Caco-2 (cell line): ENCODE results near the gene HHAT. TPM values are rescaled to one million over a fixed set of nuclear protein-coding genes. Genes with fewer than 3 reads are reported as not detected.

Source experiments
- BruUV-seq: library from RNA; stranded (reverse); fragments of 400-500 nt; replicated peaks from 2 replicates; lab custom pipeline; 2021; lab: Mats Ljungman, UMichigan
- CTCF ChIA-PET: fragments of 300-600 bp; sonication (Branson Sonifier 250); formaldehyde crosslinking; loops from one replicate; lab custom pipeline; 2022; ENCODE audit warnings: antibody characterized with exemption; lab: Charles Lee
- POLR2A ChIA-PET: fragments of 300-600 bp; sonication (Branson Sonifier 250); formaldehyde crosslinking; loops from one replicate; lab custom pipeline; 2022; ENCODE audit warnings: antibody characterized with exemption; lab: Charles Lee
- DNase-seq, 2 experiments: peaks; one replicate each; pipeline versions ENCODE4 v3.0.0 to v3.0.0-alpha.2; 2020 to 2022
- H3K27me3 ChIP-seq: replicated peaks from 2 replicates; pipeline ENCODE4 v1.6.0; 2011; ENCODE audit warnings: low read length; ENCODE audit not compliant: control insufficient read depth, insufficient read depth
- H3K36me3 ChIP-seq: 2 replicates; pipeline ENCODE4 v1.5.1; 2011; ENCODE audit warnings: low read length; ENCODE audit not compliant: control insufficient read depth, insufficient read depth
- H3K4me1 ChIP-seq: fragments of 250-450 bp; sonication (Bioruptor Pico); 2 replicates; pipeline ENCODE4 v1.5.1; 2020; ENCODE audit warnings: mild to moderate bottlenecking
- H3K4me3 ChIP-seq: 2 replicates; pipeline ENCODE4 v1.5.1; 2011; ENCODE audit warnings: low read depth, mild to moderate bottlenecking, control low read depth, low read length
- H3K9me3 ChIP-seq: fragments of 250-450 bp; sonication (Bioruptor Pico); 2 replicates; pipeline ENCODE4 v1.5.1; 2020; ENCODE audit warnings: mild to moderate bottlenecking, moderate library complexity
- H3K27ac Mint-ChIP-seq: one replicate; pipeline ENCODE4 v1.8.0; 2022; ENCODE audit warnings: mixed read lengths; ENCODE audit not compliant: unreplicated experiment
- H3K27me3 Mint-ChIP-seq: one replicate; pipeline ENCODE4 v1.8.0; 2022; ENCODE audit warnings: mixed read lengths; ENCODE audit not compliant: insufficient read depth, unreplicated experiment
- H3K36me3 Mint-ChIP-seq: one replicate; pipeline ENCODE4 v1.8.0; 2022; ENCODE audit warnings: mild to moderate bottlenecking, mixed read lengths; ENCODE audit not compliant: insufficient read depth, unreplicated experiment
- H3K4me1 Mint-ChIP-seq: one replicate; pipeline ENCODE4 v1.8.0; 2022; ENCODE audit warnings: low read depth, mixed read lengths; ENCODE audit not compliant: unreplicated experiment
- H3K4me3 Mint-ChIP-seq: one replicate; pipeline ENCODE4 v1.8.0; 2022; ENCODE audit warnings: mild to moderate bottlenecking, moderate library complexity, mixed read lengths; ENCODE audit not compliant: unreplicated experiment
- H3K9me3 Mint-ChIP-seq: one replicate; pipeline ENCODE4 v1.8.0; 2022; ENCODE audit warnings: mixed read lengths; ENCODE audit not compliant: unreplicated experiment
- intact Hi-C: fragments of 100-400 bp; cut with micrococcal nuclease; formaldehyde crosslinking; loops from one replicate; pipeline ENCODE4 v1.10.0; 2022; ENCODE audit not compliant: unreplicated experiment
- total RNA-seq: library from RNA; stranded (reverse); gene quantifications from 2 replicates; pipeline ENCODE4 v1.2.3, GENCODE V29; 2022
- TF ChIP-seq, protein P1 (sequence below), 2 experiments: fragments of 200-600 bp in 1 of 2; IDR thresholded peaks; 1 replicate in 1 of 2; 2 replicates in 1 of 2; pipeline versions ENCODE4 v1.5.1 to v1.8.0; 2011 to 2022; ENCODE audit warnings: antibody characterized with exemption in 1 of 2, control low read depth in 1 of 2, inconsistent platforms in 1 of 2, low read depth in 1 of 2, low read length in 1 of 2, mild to moderate bottlenecking in 1 of 2, moderate library complexity in 1 of 2; ENCODE audit not compliant: insufficient read depth in 1 of 2, severe bottlenecking in 1 of 2, unreplicated experiment in 1 of 2

Gene HHAT
- total RNA-seq, 1 experiment from 2014 or later: 3.9 TPM

DNA sequence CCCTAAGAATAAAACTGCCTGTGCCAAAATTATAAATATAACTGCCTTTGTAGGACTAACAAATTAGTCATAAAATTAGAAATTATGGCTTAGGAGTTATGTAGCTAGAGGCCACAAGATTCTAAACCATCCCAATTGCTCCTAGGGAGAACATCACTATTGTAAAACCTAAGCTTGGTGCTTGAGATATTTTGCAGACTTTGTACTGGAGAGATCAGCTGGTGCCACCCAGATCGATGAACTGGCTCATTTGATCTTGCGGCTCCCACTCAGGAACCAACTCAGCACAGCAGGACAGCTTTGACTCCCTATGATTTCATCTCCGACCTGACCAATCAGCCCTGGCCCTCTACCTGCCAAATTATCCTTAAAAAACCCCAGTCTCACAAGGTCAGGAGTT is 30.6 kb downstream of the HHAT start:
- Histone ChIP-seq H3K27me3 (no peaks in the 10 kb centered on the region), H3K4me1 (no peaks in the 10 kb centered on the region), H3K36me3 (no peaks in the 10 kb centered on the region), H3K9me3 (no peaks in the 10 kb centered on the region), H3K4me3 (no peak overlapping the region)
- CTCF ChIA-PET: interaction anchor here (2.7 kb wide), 1 partner anchor 15 kb away, joined by 23 read pairs; no protein-coding TSS in a partner anchor
- no peak for DNase-seq
- no peak overlapping the region for H3K4me3 Mint-ChIP-seq
- H3K4me1 Mint-ChIP-seq: peaks cover 6% of the 10 kb centered on the region
- H3K9me3 Mint-ChIP-seq: no peaks in the 10 kb centered on the region
- no peaks in the 10 kb centered on the region for H3K27me3 Mint-ChIP-seq
- TF ChIP-seq, protein P1, sequence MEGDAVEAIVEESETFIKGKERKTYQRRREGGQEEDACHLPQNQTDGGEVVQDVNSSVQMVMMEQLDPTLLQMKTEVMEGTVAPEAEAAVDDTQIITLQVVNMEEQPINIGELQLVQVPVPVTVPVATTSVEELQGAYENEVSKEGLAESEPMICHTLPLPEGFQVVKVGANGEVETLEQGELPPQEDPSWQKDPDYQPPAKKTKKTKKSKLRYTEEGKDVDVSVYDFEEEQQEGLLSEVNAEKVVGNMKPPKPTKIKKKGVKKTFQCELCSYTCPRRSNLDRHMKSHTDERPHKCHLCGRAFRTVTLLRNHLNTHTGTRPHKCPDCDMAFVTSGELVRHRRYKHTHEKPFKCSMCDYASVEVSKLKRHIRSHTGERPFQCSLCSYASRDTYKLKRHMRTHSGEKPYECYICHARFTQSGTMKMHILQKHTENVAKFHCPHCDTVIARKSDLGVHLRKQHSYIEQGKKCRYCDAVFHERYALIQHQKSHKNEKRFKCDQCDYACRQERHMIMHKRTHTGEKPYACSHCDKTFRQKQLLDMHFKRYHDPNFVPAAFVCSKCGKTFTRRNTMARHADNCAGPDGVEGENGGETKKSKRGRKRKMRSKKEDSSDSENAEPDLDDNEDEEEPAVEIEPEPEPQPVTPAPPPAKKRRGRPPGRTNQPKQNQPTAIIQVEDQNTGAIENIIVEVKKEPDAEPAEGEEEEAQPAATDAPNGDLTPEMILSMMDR (IDR thresholded peaks at IDR 0.05; ENCODE audit: insufficient read depth in 1 of 2, low read depth in 1 of 2, low read length in 1 of 2, severe bottlenecking in 1 of 2, unreplicated experiment in 1 of 2): no peak
- POLR2A ChIA-PET: no interaction called here
- H3K27ac Mint-ChIP-seq: no peak overlapping the region
- no TSS peak for BruUV-seq
- intact Hi-C loops: no loop called here
- H3K36me3 Mint-ChIP-seq: no peaks in the 10 kb centered on the region

DNA sequence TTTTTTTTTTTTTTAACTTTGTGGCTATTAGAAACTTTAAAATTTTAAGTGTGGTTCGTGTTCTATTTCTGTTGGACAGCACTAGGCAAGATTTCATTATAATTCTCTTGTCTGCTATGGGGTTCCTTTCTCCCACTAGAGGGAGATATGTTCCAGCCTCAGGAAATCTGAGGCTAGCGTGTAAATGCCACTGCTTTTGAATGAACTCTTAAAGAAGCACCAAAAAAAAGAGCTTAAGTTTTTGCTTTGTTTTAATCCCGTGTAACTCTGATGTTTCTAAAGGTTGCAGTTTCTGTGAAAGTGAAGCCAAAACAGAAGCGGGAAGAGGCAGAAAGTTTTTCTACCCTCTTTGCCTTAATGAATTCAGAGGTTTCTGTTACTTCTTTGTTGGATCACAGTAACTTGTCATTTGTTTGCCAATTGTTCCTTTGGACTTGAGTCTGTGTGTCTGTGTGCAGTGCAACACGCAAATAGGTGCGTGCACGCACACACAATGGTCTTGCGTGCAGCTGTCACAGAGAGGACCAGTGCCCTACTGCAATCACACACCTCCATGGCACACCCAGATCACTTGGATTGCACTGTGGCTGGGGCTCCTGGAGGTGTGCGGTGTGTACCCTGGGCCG is 32.3 kb downstream of the HHAT start:
- no peaks in the 10 kb centered on the region for H3K9me3 ChIP-seq
- no peaks in the 10 kb centered on the region for H3K36me3 ChIP-seq
- Mint-ChIP-seq H3K9me3 (no peaks in the 10 kb centered on the region), H3K27ac (no peak overlapping the region), H3K27me3 (no peaks in the 10 kb centered on the region), H3K4me3 (no peak overlapping the region), H3K36me3 (no peaks in the 10 kb centered on the region), H3K4me1 (peaks cover 6% of the 10 kb centered on the region)
- no TSS peak for BruUV-seq
- intact Hi-C loops: loop anchor here (1.0 kb wide), 1 partner anchor 39 kb away; no protein-coding TSS in a partner anchor
- peaks cover 1% of the 10 kb centered on the region; the same call in 1 of the 2 replicates for H3K4me1 ChIP-seq
- H3K4me3 ChIP-seq: no peak overlapping the region
- TF ChIP-seq, protein P1 (IDR thresholded peaks at IDR 0.05; ENCODE audit: insufficient read depth in 1 of 2, low read depth in 1 of 2, low read length in 1 of 2, severe bottlenecking in 1 of 2, unreplicated experiment in 1 of 2): peak; percentile 54 to 74
- DNase-seq: peak in 1 of 2 experiments; percentile 41
- CTCF ChIA-PET: interaction anchor here (0.6 to 2.7 kb wide), 9 partner anchors 9 to 773 kb away, joined by 3 to 23 read pairs (median 5); partner anchors contain the start of gene KCNH1
- H3K27me3 ChIP-seq: no peaks in the 10 kb centered on the region
- POLR2A ChIA-PET: interaction anchor here (0.5 to 1.4 kb wide), 3 partner anchors 9 to 555 kb away, joined by 5 to 14 read pairs (median 5); partner anchors contain the start of gene IRF6

DNA sequence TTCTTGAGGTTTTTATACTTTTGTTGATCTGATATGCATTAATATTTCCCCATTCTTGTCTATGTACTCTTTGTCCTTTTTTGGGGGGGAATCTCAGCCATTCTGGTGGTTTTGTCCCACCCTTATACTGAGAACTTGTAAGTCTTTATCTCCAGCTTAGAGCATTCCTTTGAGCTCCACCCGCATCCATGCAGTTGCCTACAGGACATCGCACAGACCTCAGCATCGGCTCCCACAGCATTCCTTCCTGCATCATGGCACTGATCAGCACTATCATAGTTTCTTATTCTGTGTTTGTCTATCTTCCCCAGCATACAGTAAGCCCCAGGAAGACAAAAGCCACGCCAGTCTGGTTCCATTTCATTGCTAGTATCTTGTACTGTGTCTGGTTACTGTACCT is 33.0 kb downstream of the HHAT start:
- POLR2A ChIA-PET: interaction anchor here (1.4 kb wide), 1 partner anchor 12 kb away, joined by 14 read pairs; no protein-coding TSS in a partner anchor
- Mint-ChIP-seq H3K9me3 (no peaks in the 10 kb centered on the region), H3K27ac (no peak overlapping the region), H3K4me3 (no peak overlapping the region), H3K4me1 (peaks cover 9% of the 10 kb centered on the region), H3K27me3 (no peaks in the 10 kb centered on the region), H3K36me3 (no peaks in the 10 kb centered on the region)
- TF ChIP-seq, protein P1 (IDR thresholded peaks at IDR 0.05; ENCODE audit: insufficient read depth in 1 of 2, low read depth in 1 of 2, low read length in 1 of 2, severe bottlenecking in 1 of 2, unreplicated experiment in 1 of 2): no peak
- Histone ChIP-seq H3K4me1 (peaks cover 8% of the 10 kb centered on the region), H3K4me3 (no peak overlapping the region), H3K9me3 (no peaks in the 10 kb centered on the region), H3K36me3 (no peaks in the 10 kb centered on the region), H3K27me3 (no peaks in the 10 kb centered on the region)
- CTCF ChIA-PET: interaction anchor here (1.1 to 2.7 kb wide), 3 partner anchors 10 to 40 kb away, joined by 7 to 23 read pairs (median 14); no protein-coding TSS in a partner anchor
- no peak for DNase-seq
- intact Hi-C loops: loop anchor here (1.0 kb wide), 1 partner anchor 39 kb away; no protein-coding TSS in a partner anchor
- BruUV-seq: no TSS peak
